Sigmoid colon (tissue), 7 donors: ENCODE results near the gene SETBP1. TPM values are rescaled to one million over a fixed set of nuclear protein-coding genes. Genes with fewer than 3 reads are reported as not detected.
A peak's percentile ranks its signal among the peaks of the same experiment; 100 is the strongest.

ENCODE experiments used
- DNase-seq: peaks from one replicate; pipeline ENCODE4 v3.0.0-alpha.2; 2019
- H3K27ac ChIP-seq, 4 donors: fragments of 200-600 bp; sonication (generic); one replicate each; pipeline ENCODE4 v1.5.1; 2016 to 2019; ENCODE audit warnings: mild to moderate bottlenecking in 1 of 4
- H3K27me3 ChIP-seq, 3 donors: fragments of 200-600 bp; sonication (generic); one replicate each; pipeline ENCODE4 v1.5.1; 2019; ENCODE audit warnings: mild to moderate bottlenecking in 1 of 3
- H3K36me3 ChIP-seq, 4 donors: fragments of 200-600 bp; sonication (generic); one replicate each; pipeline ENCODE4 v1.5.1; 2016 to 2019
- H3K4me1 ChIP-seq, 4 donors: fragments of 200-600 bp; sonication (generic); one replicate each; pipeline ENCODE4 v1.5.1; 2017 to 2019
- H3K4me3 ChIP-seq, 4 donors: fragments of 200-600 bp; sonication (generic); one replicate each; pipeline ENCODE4 v1.5.1; 2017 to 2019; ENCODE audit warnings: mild to moderate bottlenecking in 2 of 4, moderate library complexity in 1 of 4
- H3K9me3 ChIP-seq, 4 donors: fragments of 200-600 bp in 3 of 4; sonication (generic) in 3 of 4; one replicate each; pipeline versions ENCODE4 v1.5.1 to v1.6.1; 2013 to 2019
- EP300 ChIP-seq, 4 donors: sonication (generic); formaldehyde crosslinking; IDR thresholded peaks; one replicate each; pipeline ENCODE4 v1.6.1; 2017; ENCODE audit warnings: antibody characterized with exemption in 4 of 4
- POLR2A ChIP-seq, 2 donors: fragments of 450-650 bp; IDR thresholded peaks; one replicate each; pipeline ENCODE4 v1.6.1; 2016; ENCODE audit warnings: antibody characterized with exemption in 2 of 2, mild to moderate bottlenecking in 2 of 2, moderate library complexity in 2 of 2
- POLR2AphosphoS5 ChIP-seq, 4 donors: sonication (generic); formaldehyde crosslinking; IDR thresholded peaks; one replicate each; pipeline ENCODE4 v1.6.1; 2017; ENCODE audit warnings: antibody characterized with exemption in 4 of 4
- WGBS, 2 donors: extraction: QIAGEN DNeasy Blood & Tissue Kit; methylation state at CpG; one replicate each; pipeline ENCODE4 v1.1.7; 2013; 5-methylcytosine and 5-hydroxymethylcytosine counted together
- intact Hi-C: fragments of 100-400 bp; cut with DNase I; formaldehyde crosslinking; loops from one replicate; pipeline ENCODE4 v1.15.1; 2023
- polyA plus RNA-seq, 3 donors: library from polyadenylated mRNA; stranded (reverse); fragments of 200-250 nt; gene quantifications; one replicate each; pipeline ENCODE4 v1.2.3, GENCODE V29; 2013
- total RNA-seq, 4 donors: library from RNA; depleted of rRNA; stranded (reverse); fragments of >200 nt; gene quantifications; one replicate each; pipeline ENCODE4 v1.1.0, GENCODE V29; 2016
- TF ChIP-seq, protein P1 (sequence below), 4 experiments: fragments of 450-650 bp in 3 of 4; fragments of 200-600 bp in 1 of 4; IDR thresholded peaks; one replicate each; pipeline ENCODE4 v1.5.1; 2016 to 2019; ENCODE audit warnings: antibody characterized with exemption in 4 of 4, mild to moderate bottlenecking in 3 of 4, moderate library complexity in 2 of 4
- donor health status: healthy with polysubstance abuse.
- donor health status: Bipolar disorder and iron deficiency.
- donor health status: healthy.

SETBP1 gene
- total and polyA plus RNA-seq, 7 donors: 0.69 to 100 (median 67.9) TPM

DNA sequence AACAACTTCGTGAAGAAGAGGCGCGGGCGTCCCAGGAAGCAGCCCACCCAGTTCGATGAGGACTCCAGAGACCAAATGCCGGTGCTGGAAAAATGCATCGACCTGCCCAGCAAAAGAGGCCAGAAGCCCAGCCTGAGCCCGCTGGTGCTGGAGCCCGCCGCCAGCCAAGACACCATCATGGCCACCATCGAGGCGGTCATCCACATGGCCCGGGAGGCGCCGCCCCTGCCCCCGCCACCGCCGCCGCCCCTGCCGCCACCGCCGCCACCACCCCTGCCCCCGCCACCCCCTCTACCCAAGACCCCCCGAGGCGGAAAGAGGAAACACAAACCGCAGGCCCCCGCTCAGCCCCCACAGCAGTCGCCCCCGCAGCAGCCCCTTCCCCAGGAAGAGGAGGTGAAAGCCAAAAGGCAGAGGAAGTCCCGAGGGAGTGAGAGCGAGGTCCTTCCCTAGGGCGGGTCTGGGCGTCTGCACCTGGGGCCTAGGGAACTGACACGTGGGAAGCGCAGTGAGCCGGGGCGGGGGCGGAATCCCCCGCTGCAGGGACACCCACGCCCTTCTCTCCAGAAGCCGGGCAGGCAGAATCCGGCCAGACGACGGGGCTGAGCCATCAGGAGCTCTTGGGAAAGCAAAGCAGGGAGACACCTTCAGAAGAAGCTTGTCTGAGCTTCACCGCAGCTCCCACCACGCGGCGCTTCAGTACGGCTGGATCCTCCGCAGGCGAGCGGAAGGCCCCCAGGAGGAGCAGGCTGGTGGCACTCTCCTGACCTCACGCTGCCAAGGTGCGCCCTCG is 382.8 kb downstream of the SETBP1 start:
- 95 to 96% methylated on average over 55 of the region's 55 CpGs for WGBS, 2 donors
- DNase-seq: no peak

GRCh38 chr18:45066210-45066609 is 385.5 kb downstream of the SETBP1 start:
- Histone ChIP-seq H3K27me3 (no peaks in the 10 kb centered on the region), H3K36me3 (peaks cover 0 to 17% (median 8%) of the 10 kb centered on the region in 4 donors), H3K4me1 (peaks cover 0 to 18% (median 13%) of the 10 kb centered on the region in 4 donors), H3K9me3 (no peaks in the 10 kb centered on the region), H3K4me3 (no peak overlapping the region), H3K27ac (peak overlapping the region in 2 of 4 donors; percentile 19 to 36)
- no peak for DNase-seq
- 90 to 92% methylated on average over 4 of the region's 4 CpGs for WGBS, 2 donors
- no peak for TF ChIP-seq POLR2A (IDR thresholded peaks at IDR 0.05)
- TF ChIP-seq, protein P1, sequence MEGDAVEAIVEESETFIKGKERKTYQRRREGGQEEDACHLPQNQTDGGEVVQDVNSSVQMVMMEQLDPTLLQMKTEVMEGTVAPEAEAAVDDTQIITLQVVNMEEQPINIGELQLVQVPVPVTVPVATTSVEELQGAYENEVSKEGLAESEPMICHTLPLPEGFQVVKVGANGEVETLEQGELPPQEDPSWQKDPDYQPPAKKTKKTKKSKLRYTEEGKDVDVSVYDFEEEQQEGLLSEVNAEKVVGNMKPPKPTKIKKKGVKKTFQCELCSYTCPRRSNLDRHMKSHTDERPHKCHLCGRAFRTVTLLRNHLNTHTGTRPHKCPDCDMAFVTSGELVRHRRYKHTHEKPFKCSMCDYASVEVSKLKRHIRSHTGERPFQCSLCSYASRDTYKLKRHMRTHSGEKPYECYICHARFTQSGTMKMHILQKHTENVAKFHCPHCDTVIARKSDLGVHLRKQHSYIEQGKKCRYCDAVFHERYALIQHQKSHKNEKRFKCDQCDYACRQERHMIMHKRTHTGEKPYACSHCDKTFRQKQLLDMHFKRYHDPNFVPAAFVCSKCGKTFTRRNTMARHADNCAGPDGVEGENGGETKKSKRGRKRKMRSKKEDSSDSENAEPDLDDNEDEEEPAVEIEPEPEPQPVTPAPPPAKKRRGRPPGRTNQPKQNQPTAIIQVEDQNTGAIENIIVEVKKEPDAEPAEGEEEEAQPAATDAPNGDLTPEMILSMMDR (IDR thresholded peaks at IDR 0.05): no peak
- no peak for TF ChIP-seq EP300 (IDR thresholded peaks at IDR 0.05)
- no peak for TF ChIP-seq POLR2AphosphoS5 (IDR thresholded peaks at IDR 0.05)
- intact Hi-C loops: no loop called here

More for the DNA sequence above, 382.8 kb downstream of the SETBP1 start:
- Histone ChIP-seq H3K9me3 (no peaks in the 10 kb centered on the region), H3K4me1 (peaks cover 0 to 18% (median 13%) of the 10 kb centered on the region in 4 donors), H3K27me3 (no peaks in the 10 kb centered on the region), H3K4me3 (no peak overlapping the region), H3K27ac (no peak overlapping the region), H3K36me3 (peaks cover 0 to 17% (median 8%) of the 10 kb centered on the region in 4 donors)
- intact Hi-C loops: no loop called here
- no peak for TF ChIP-seq POLR2AphosphoS5 (IDR thresholded peaks at IDR 0.05)
- TF ChIP-seq, protein P1 (IDR thresholded peaks at IDR 0.05): no peak
- no peak for TF ChIP-seq EP300 (IDR thresholded peaks at IDR 0.05)
- no peak for TF ChIP-seq POLR2A (IDR thresholded peaks at IDR 0.05)

DNA sequence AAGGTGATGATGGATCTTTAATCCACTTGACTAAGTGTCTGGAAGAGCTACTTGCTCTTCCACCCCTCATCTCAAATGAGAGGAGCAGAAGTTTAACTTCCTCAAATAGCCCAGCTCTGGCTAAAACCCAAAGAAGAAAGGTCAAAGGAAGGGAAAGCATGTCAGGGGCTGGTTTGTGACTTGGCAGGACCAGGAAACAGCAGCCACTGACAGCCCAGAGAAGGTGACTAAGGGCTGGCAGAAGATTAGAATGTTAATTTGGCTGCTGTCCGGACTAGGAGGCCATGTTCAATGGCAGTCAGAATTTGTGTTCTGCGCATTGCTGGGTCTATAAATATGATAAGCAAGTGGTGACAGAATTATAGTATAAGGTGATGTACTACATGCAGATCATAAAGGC is 386.2 kb downstream of the SETBP1 start:
- peaks cover 0 to 18% (median 13%) of the 10 kb centered on the region in 4 donors for H3K4me1 ChIP-seq
- no peaks in the 10 kb centered on the region for H3K27me3 ChIP-seq
- no peaks in the 10 kb centered on the region for H3K9me3 ChIP-seq
- intact Hi-C loops: no loop called here
- TF ChIP-seq POLR2AphosphoS5 (IDR thresholded peaks at IDR 0.05): peak in 1 of 4 donors; percentile 15
- TF ChIP-seq, protein P1 (IDR thresholded peaks at IDR 0.05): no peak
- peaks cover 0 to 17% (median 8%) of the 10 kb centered on the region in 4 donors for H3K36me3 ChIP-seq
- peak overlapping the region in 2 of 4 donors; percentile 19 to 36 for H3K27ac ChIP-seq
- no peak overlapping the region for H3K4me3 ChIP-seq
- DNase-seq: no peak
- WGBS, 2 donors: 75 to 90% methylated on average over 2 of the region's 2 CpGs

- intact Hi-C loops: no loop called here
These were observed 387.9 kb downstream of the SETBP1 start for GRCh38 chr18:45068400-45069094.

More at GRCh38 chr18:45068400-45069094, 387.9 kb downstream of the SETBP1 start:
- DNase-seq: no peak
- 89 to 95% methylated on average over 2 of the region's 2 CpGs for WGBS, 2 donors
- Histone ChIP-seq H3K36me3 (peaks cover 0 to 9% (median 7%) of the 10 kb centered on the region in 4 donors), H3K4me1 (peaks cover 0 to 18% (median 13%) of the 10 kb centered on the region in 4 donors), H3K27me3 (no peaks in the 10 kb centered on the region), H3K9me3 (no peaks in the 10 kb centered on the region), H3K4me3 (no peak overlapping the region), H3K27ac (no peak overlapping the region)
- TF ChIP-seq EP300 (IDR thresholded peaks at IDR 0.05): no peak
- TF ChIP-seq POLR2AphosphoS5 (IDR thresholded peaks at IDR 0.05): no peak
- no peak for TF ChIP-seq POLR2A (IDR thresholded peaks at IDR 0.05)
- TF ChIP-seq, protein P1 (IDR thresholded peaks at IDR 0.05): no peak
